Measurements from ENCODE around the gene VSIG2. TPM values are rescaled to one million over a fixed set of nuclear protein-coding genes. Genes with fewer than 3 reads are reported as not detected.

The VSIG2 gene
- total and polyA plus RNA-seq, 10 of the 15 experiments (the other 5 are each of a cell fraction or from before 2014, with no cell fraction given) = 0.13 to 0.31 (median 0.15) TPM; not detected in 5

GRCh38 chr11:124751391-124751740 is 689 bp downstream of the VSIG2 start (continued):
- TF ChIP-seq ZBTB40 (IDR thresholded peaks at IDR 0.05; ENCODE audit: borderline replicate concordance) = no peak
- no peak for TF ChIP-seq IKZF1 (conservative IDR thresholded peaks at IDR 0.05)
- TF ChIP-seq ZNF687 (IDR thresholded peaks at IDR 0.05) = no peak
- TF ChIP-seq TCF7 (IDR thresholded peaks at IDR 0.05; ENCODE audit: borderline replicate concordance) = no peak
